Activated CD8-positive, alpha-beta memory T cell treated with anti-CD3 and anti-CD28 coated beads for 1 hour (primary cell): Measurements from ENCODE around the gene DCHS2.

ENCODE experiments used
- DNase-seq, 2 donors: peaks; one replicate each; pipeline ENCODE4 v3.0.0-alpha.2; 2020; ENCODE audit warnings: low read depth in 1 of 2; ENCODE audit errors: extremely low read depth in 1 of 2

Gene DCHS2

DNA sequence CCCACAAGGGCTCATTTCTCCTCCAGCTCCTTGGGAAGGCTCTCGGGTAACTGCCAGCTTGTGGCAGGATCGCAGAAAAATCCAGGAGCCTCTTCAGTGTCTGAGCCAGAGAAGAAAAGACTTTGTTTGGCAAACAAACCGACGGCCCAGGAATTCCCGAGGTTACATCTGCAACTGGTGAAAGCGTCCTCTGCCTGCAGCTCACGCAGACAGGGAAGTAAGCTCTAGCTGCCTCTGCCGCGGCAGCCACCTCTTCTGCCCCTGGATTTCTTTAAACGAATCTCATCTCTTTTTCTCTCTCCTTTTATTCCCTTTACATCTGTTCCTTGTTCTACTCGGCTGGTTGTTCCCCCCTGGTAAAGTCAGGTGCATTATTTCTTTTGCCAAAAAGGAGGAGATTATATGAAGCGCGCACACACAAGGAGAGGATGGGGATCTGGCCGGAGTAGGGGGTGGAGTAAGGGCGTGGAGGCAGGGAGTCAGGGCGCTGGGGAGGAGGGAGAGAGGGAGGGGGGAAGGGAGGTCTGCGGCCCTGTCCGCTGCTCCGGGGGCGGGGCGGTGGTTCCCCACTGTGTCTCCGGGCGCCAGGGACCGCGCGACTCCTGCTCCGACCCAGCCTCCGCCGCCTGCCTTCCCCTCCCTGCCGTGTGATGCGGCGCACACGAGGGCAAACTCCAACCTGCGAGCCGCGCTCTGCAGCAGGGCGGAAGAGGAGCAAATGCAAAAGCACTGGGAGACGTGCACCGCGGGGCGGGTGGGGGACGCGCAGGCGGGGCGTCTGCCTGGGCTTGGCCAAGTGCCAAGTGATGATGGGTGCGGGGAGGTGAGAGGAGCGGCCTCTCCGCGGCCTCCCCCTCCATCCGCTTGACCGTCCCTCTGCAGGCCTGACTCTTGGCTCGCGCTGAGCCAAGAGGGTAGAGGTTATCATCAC, at the start of gene DCHS2:
Gene DCHS2 (minus strand): TSS at position 459 of the 931 bp plus-strand sequence. CDS start 444 bp downstream, at position 15.
- no peak for DNase-seq

DNA sequence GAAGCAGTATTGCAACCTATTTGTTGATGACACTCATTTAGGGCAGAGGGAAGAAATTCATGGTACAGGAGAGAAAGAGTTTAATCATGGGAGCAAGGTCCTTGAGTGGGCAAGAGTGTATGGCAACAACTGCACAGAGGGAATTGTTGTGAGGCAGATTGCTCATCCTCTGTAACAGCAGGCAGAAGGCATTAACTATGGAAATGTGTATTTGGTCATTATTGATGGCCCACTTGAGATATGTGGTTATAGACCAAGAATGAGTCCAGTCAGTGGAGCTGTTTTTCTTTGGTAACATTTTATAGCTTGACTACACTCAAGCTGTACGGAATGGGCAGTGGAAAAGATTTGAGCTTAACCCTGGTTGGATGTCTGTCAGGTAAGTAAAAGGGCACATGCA, 42.7 kb upstream of the DCHS2 start:
- DNase-seq = no peak

- DNase-seq = no peak
These were observed 38.3 kb upstream of the DCHS2 start for GRCh38 chr4:154529728-154530519.

DNA sequence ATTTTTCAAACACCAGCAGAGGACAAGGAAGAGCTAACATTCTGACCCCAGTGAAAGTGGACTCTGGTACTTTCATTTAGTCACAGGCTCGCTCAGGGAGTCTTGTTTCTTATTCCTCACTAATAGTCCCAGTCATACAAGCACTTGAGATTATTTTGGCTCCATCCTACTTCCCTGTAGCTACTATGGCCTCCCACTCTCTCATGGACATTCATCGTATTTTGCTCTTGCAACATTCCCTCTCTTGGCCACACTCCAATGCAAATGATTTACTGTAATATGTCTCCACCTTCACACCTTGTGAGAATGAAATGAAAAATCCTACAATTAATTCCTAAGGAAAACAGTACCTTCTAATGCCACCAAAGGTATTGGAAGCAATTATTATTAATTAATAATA, 37.3 kb upstream of the DCHS2 start:
- no peak for DNase-seq

- no peak for DNase-seq
These were observed 35.7 kb upstream of the DCHS2 start for GRCh38 chr4:154527308-154527707.

DNA sequence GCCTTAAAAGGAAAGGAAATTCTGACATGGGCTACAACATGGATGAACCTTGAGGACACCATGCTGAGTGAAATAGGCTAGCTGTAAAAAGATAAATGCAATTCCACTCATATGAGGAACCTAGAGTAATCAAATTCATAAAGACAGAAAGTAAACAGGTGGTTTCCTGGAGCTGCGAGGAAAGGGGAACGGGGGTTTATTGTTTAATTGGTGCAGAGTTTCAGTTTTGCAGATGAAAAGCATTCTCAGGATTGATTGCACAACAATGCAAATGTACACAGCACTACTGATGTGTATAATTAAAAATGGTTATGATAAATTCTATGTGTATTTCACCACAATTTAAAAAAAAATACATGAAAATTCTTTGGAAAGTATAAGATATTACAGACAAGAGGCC, 34.6 kb upstream of the DCHS2 start:
- no peak for DNase-seq

GRCh38 chr4:154521607-154522006, 30.0 kb upstream of the DCHS2 start:
- no peak for DNase-seq

DNA sequence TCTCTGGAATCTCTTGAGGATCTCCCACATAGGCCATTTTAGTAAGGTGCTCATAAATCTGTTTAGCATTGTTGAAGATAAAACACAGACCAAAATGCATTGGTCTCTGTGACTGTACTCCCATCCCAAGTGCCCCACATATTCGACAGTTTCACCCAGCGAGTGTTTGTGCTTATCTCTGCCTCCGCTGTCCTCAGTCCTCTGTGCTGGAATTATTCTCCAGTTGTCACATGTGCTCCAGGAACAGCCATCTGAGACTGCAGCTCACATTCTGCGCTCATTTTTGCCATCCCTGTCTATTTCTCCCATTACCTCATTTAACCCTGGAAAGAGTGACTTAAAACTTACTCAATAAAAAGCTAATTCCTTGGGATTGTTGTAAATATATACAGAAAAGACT, 27.6 kb upstream of the DCHS2 start:
- no peak for DNase-seq

- DNase-seq = no peak
These were observed 26.0 kb upstream of the DCHS2 start for GRCh38 chr4:154517591-154517990.

DNA sequence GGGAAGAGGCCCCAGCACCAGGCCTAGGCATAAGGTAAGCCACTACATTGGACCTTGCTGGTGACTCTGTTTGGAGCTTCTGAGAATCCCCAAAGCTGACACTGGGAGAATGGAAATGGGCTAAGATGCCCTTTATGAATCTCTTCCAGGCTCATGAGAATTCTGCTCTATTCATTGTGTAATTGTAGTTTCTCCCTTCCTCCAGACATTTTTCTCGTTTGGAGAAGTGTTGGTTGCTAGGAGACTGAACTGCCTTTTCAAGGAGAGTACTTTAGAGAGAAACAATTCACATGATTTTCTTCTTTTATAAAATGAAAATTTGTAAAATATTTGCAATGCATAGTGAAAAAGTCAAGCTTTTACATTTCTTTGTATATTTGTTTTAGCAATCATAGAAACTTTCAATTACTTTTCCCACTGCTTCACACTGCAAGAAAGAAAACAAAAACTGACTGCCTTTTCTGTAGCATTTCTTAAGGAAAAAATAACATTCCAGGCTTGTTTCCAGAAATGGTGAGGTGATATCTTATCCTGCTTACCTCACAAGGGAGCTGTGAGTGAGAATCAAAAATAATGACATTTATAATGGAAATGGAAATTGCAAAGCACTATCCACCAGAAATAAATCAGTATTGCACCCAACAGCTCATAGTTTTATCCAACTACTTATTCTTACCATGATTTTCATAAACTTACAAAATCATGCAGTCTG, 24.9 kb upstream of the DCHS2 start:
- DNase-seq = no peak

GRCh38 chr4:154511981-154512380, 20.4 kb upstream of the DCHS2 start:
- no peak for DNase-seq

GRCh38 chr4:154511548-154511947, 19.9 kb upstream of the DCHS2 start:
- no peak for DNase-seq

GRCh38 chr4:154507156-154507555, 15.6 kb upstream of the DCHS2 start:
- no peak for DNase-seq

GRCh38 chr4:154506253-154506652, 14.7 kb upstream of the DCHS2 start:
- no peak for DNase-seq

GRCh38 chr4:154503598-154503997, 12.0 kb upstream of the DCHS2 start:
- DNase-seq = no peak

GRCh38 chr4:154502111-154502510, 10.5 kb upstream of the DCHS2 start:
- DNase-seq = no peak

DNA sequence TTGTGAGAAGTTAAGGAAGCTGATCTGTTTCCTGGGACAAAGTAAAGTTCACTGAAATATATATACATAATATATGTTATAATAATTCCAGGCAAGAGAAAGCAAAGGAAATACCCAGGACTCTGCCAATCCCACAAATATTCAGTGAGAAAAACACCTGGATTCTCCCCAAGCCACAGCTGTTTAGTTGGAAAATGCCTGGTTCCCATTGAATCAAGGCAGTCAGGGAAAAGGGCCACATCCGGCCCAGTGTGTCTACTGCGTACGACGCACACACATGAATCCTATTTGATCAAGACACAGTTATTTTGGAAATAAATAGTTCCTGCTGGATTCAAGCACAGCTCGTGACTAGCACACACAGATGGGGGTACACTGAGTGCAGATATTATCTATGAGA, 6.3 kb upstream of the DCHS2 start:
- DNase-seq = no peak

DNA sequence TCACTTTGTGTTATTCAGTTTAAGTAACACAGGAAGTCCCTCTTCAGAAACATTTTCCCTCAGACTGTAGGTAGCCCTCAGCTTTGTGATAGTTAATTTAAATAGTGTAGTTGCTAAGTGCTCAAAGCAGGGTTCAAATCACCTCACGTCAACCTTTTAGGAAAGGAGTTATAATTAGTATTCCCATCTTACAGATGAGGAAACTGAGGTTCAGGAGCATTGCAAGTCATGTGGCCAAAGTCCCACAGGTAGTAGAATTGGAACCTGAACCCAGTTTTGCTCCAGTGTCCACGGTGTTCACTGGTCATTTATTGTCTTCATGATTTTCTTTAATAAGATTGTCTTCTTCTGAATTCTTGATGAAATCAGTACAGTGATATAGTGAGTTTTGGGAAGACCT, 4.3 kb upstream of the DCHS2 start:
- no peak for DNase-seq

DNA sequence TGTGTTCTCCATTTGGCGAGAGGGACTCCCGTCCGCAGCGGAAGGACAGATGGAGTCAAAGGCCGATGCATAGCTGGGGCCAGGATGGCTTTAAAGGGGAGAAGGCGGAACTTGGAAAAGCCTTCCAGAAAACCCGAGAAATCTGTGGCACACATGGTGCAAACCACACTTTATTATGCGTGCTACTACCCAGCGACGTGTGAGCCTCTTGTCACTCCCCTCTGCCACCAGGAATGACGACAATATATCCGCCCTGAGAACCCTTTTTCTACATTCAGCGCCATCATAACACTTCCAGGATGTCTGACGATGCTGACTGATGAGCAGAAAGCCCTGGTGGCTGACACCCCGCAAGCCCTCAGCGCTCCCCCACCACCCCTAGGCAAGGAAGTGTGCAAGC, 689 bp upstream of the DCHS2 start:
- no peak for DNase-seq

DNA sequence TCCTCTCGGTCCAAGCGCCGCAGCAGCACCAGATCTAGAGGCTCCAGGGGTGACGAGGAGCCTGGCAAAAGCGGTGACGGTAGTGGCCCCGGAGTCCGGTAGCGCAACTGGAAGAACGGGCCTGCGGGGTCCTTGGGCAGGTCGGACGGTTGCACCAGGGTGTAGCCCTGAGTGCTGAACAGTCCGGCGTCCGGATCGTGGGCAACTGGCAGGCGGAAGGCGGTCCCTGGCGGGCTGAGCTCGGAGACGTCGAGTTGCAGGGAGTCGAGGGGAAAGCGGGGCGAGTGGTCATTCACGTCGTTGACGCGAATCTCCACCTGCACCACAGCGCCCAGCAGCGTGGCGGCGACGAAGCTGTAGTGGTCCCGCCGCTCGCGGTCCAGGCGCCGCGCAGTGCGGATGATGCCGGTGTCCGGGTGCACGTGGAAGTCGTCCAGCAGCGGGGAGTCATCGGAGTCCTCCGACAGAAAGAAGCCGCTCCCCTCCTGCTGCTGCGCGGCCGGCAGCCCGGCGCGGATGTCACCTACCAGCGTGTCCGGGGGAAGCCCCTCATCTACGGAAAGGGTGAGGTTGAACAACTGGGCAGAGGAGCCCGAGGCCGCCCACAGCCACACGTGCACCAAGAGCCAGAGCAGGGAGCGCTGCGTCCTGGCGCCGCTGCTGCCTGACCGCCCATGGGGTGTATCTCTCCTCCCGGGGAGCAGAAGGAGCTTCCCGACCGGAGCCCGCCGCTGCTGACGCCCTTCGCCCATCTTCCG, 837 bp downstream of the DCHS2 start:
- DNase-seq = no peak

DNA sequence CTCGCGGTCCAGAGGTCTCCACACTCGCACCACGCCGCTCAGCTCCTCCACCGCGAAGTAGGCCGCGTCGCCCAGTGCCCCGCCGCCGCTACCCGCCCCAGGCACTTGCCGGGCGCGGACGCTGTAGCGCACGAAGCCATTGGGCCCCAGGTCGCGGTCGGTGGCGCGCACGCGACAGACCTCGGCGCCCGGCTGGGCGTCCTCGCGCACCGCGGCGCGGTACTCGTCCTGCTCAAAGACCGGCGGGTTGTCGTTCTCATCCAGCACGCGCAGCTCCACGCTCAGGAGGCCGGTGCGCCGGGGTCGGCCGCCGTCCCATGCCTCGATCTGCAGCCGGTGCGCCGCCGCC, 1.4 kb downstream of the DCHS2 start:
- no peak for DNase-seq
